GM12801 (cell line): ENCODE measurements around the gene RNF13.

Source experiments
- CTCF ChIP-seq: IDR thresholded peaks from one replicate; pipeline ENCODE4 v1.5.1; 2011; ENCODE audit warnings: control low read depth; ENCODE audit not compliant: insufficient read length; ENCODE audit errors: extremely low read depth

The RNF13 gene

GRCh38 chr3:149998946-149999345 lies 185.9 kb downstream of the RNF13 start:
- TF ChIP-seq CTCF, result no peak

- TF ChIP-seq CTCF, result no peak
These were observed 186.4 kb downstream of the RNF13 start for GRCh38 chr3:149999421-149999820.

GRCh38 chr3:150000641-150001040 lies 187.6 kb downstream of the RNF13 start:
- no peak for TF ChIP-seq CTCF

GRCh38 chr3:150005243-150006112 lies 192.5 kb downstream of the RNF13 start:
- no peak for TF ChIP-seq CTCF

- no peak for TF ChIP-seq CTCF
These were observed 193.8 kb downstream of the RNF13 start for GRCh38 chr3:150006794-150007193.
